Right lobe of liver (tissue), 6 donors: ENCODE measurements around the gene C4orf17. TPM values are rescaled to one million over a fixed set of nuclear protein-coding genes. Genes with fewer than 3 reads are reported as not detected.
"Not testable (repeated sequence)": the region's sequence is repeated elsewhere in the genome, so short reads cannot be mapped to it uniquely, and the experiment has no call there.

Experiments
- ATAC-seq, 4 donors: fragments of 200-7000 bp; cut with Tn5 transposase; one replicate each; pipeline ENCODE4 v1.9.1; 2020; ENCODE audit warnings: mild to moderate bottlenecking in 4 of 4, moderate library complexity in 4 of 4
- DNase-seq, 3 donors: peaks; one replicate each; pipeline ENCODE4 v3.0.0-alpha.2; 2020
- H3K27ac ChIP-seq, 3 donors: fragments of 200-600 bp; one replicate each; pipeline ENCODE4 v1.8.0; 2022
- H3K27me3 ChIP-seq, 2 donors: fragments of 200-600 bp; one replicate each; pipeline ENCODE4 v1.8.0; 2022
- H3K36me3 ChIP-seq, 4 donors: fragments of 200-600 bp; sonication (generic) in 1 of 4; one replicate each; pipeline versions ENCODE4 v1.5.1 to v1.8.0; 2017 to 2022; ENCODE audit warnings: control low read depth in 1 of 4
- H3K4me1 ChIP-seq, 4 donors: fragments of 200-600 bp; sonication (generic) in 1 of 4; one replicate each; pipeline versions ENCODE4 v1.5.1 to v1.8.0; 2017 to 2022; ENCODE audit warnings: control low read depth in 1 of 4
- H3K4me3 ChIP-seq, 3 donors: fragments of 200-600 bp; one replicate each; pipeline ENCODE4 v1.8.0; 2022
- H3K9me3 ChIP-seq, 4 donors: fragments of 200-600 bp; sonication (generic) in 1 of 4; one replicate each; pipeline versions ENCODE4 v1.5.1 to v1.8.0; 2017 to 2022; ENCODE audit warnings: control low read depth in 1 of 4
- CTCF ChIP-seq, 4 donors: fragments of 200-600 bp in 3 of 4; fragments of 450-650 bp in 1 of 4; IDR thresholded peaks; one replicate each; pipeline versions ENCODE4 v1.5.1 to v1.8.0; 2016 to 2022; ENCODE audit warnings: antibody characterized with exemption in 4 of 4, mild to moderate bottlenecking in 2 of 4
- POLR2A ChIP-seq: fragments of 450-650 bp; IDR thresholded peaks from one replicate; pipeline ENCODE4 v1.6.1; 2017; ENCODE audit warnings: antibody characterized with exemption, mild to moderate bottlenecking
- WGBS: methylation state at CpG from one replicate; pipeline ENCODE4 v1.1.6; 2018; ENCODE audit warnings: low coverage, low lambda C conversion rate; ENCODE audit not compliant: insufficient coverage; ENCODE audit errors: missing lambda C conversion rate; 5-methylcytosine and 5-hydroxymethylcytosine counted together
- intact Hi-C, 2 donors: fragments of 100-400 bp; cut with DNase I; formaldehyde crosslinking; loops; one replicate each; pipeline versions ENCODE4 v1.11.2 to v1.14.1; 2022
- total RNA-seq, 6 experiments: library from RNA; depleted of rRNA in 2 of 6; stranded (reverse); fragments of >200 nt in 2 of 6; fragmentation: NEBNext Ultra II Directional in 3 of 6; extraction: Animal tissue kit (Norgen Biotek cat#: 25700) in 3 of 6; gene quantifications; one replicate each; pipeline versions ENCODE4 v1.1.0 to v1.2.4, GENCODE V29; 2016 to 2023
- donor health status: DM: no; HTN: yes; CAD: no.
- donor health status: DM: no; HTN: no; CAD: no.
- donor health status: DM: no; HTN: no; CAD: no.
- donor health status: DM: no; HTN: yes; CAD: no.
- donor health status: DM: no; HTN: yes; CAD: no.

The C4orf17 gene
- total RNA-seq, 6 experiments from 2014 or later: not detected

GRCh38 chr4:99483636-99484035 lies 27.2 kb upstream of the C4orf17 start:
- TF ChIP-seq POLR2A: no peak
- no peak for TF ChIP-seq CTCF (IDR thresholded peaks at IDR 0.05)
- no peaks in the 10 kb centered on the region for H3K4me1 ChIP-seq
- peaks cover 0 to 4% (median 2%) of the 10 kb centered on the region in 4 donors for H3K9me3 ChIP-seq
- DNase-seq (no peak), ATAC-seq (no peak)
- no peaks in the 10 kb centered on the region for H3K27me3 ChIP-seq
- H3K27ac ChIP-seq: no peak overlapping the region
- intact Hi-C loops: no loop called here
- 85% methylated on average over 1 of the region's 1 CpG for WGBS
- H3K36me3 ChIP-seq: no peaks in the 10 kb centered on the region
- H3K4me3 ChIP-seq: no peak overlapping the region

- TF ChIP-seq CTCF (IDR thresholded peaks at IDR 0.05) (no peak), POLR2A (no peak)
- H3K4me1 ChIP-seq: no peaks in the 10 kb centered on the region
- no peak overlapping the region for H3K4me3 ChIP-seq
- intact Hi-C loops: no loop called here
- no peak overlapping the region for H3K27ac ChIP-seq
- no peak for ATAC-seq
- WGBS: 100% methylated on average over 1 of the region's 1 CpG
- no peaks in the 10 kb centered on the region for H3K27me3 ChIP-seq
- peaks cover 0 to 4% (median 2%) of the 10 kb centered on the region in 4 donors for H3K9me3 ChIP-seq
- no peak for DNase-seq
- no peaks in the 10 kb centered on the region for H3K36me3 ChIP-seq
Observed at GRCh38 chr4:99485212-99485611, 25.6 kb upstream of the C4orf17 start.

- H3K36me3 ChIP-seq, intact Hi-C loops, H3K27me3 ChIP-seq, H3K4me3 ChIP-seq, H3K27ac ChIP-seq, H3K4me1 ChIP-seq, DNase-seq, H3K9me3 ChIP-seq, ATAC-seq: not testable (repeated sequence)
- 52% methylated on average over 3 of the region's 3 CpGs for WGBS
Observed at GRCh38 chr4:99486648-99487047, 24.2 kb upstream of the C4orf17 start.

DNA sequence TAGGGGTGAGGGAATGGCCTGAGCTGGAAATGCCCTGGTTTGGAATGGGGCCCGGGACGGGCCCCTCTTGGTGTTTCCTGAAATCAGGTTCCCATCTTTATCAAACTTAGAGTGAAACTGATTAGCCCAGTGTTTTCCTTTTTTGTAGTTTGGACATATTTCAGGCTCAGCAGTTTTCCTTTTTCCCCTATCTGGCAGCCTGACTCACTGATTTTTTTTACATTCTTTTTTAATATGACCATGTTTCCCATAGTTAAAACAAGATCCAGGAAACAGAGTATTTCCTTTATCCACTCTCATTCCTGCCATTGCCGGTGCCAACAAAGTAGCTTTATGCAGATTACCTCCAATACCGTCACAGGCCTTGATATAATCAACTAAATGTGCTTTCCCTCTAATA lies 20.5 kb upstream of the C4orf17 start:
- Histone ChIP-seq H3K27ac (no peak overlapping the region), H3K4me3 (no peak overlapping the region), H3K27me3 (no peaks in the 10 kb centered on the region), H3K4me1 (no peaks in the 10 kb centered on the region), H3K9me3 (peaks cover 0 to 4% (median 2%) of the 10 kb centered on the region in 4 donors), H3K36me3 (no peaks in the 10 kb centered on the region)
- 44% methylated on average over 3 of the region's 4 CpGs for WGBS
- no peak for ATAC-seq
- intact Hi-C loops: no loop called here
- DNase-seq: no peak
- TF ChIP-seq POLR2A (no peak), CTCF (IDR thresholded peaks at IDR 0.05) (no peak)

DNA sequence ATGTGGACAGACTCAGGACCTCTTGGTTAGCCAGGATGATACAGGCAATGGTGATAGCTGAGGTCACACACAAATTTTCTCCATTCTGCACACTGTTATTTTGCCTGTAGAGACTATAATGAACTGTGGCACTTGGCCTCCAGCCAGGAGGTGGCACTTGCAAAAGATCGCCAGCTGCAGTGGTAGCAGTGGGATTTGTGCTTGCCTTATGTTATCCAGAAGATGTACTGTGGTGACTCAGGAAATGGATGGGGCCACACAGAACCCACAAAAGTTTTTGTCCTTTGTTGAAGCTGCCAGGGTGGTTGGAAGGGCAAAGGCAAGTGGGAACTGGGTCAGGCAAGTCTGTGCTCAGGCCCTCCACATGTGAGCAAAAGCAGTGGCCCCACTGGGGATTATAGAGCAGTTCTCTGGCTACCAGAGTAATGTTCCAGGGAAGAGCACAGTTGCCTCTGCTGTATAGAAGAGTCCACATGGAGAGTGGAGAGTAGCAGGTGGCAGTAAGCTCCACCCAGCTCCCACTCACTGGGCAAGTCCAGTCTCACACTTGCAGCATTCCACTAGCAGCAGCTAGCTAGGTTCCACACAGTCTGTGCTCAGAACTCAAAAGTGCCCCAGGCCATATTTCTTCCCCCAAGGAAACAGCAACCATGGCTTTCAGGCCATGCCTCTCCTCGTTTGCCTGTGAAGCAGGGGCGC lies 5.9 kb upstream of the C4orf17 start:
- intact Hi-C loops: no loop called here
- H3K27me3 ChIP-seq: no peaks in the 10 kb centered on the region
- no peaks in the 10 kb centered on the region for H3K9me3 ChIP-seq
- H3K36me3 ChIP-seq: no peaks in the 10 kb centered on the region
- DNase-seq (peak in 1 of 3 donors; percentile 19), ATAC-seq (no peak)
- no peak overlapping the region for H3K4me3 ChIP-seq
- 68% methylated on average over 3 of the region's 3 CpGs for WGBS
- TF ChIP-seq POLR2A: no peak
- TF ChIP-seq CTCF (IDR thresholded peaks at IDR 0.05): no peak
- no peaks in the 10 kb centered on the region for H3K4me1 ChIP-seq
- H3K27ac ChIP-seq: no peak overlapping the region
